GM12878 (cell line): ENCODE results near the gene SLAIN2. TPM values are rescaled to one million over a fixed set of nuclear protein-coding genes. Genes with fewer than 3 reads are reported as not detected.

Experiments used
- ATAC-seq: fragments of 200-7000 bp; cut with Tn5 transposase; 3 replicates; pipeline ENCODE4 v1.9.1; 2020; ENCODE audit warnings: mild to moderate bottlenecking, moderate library complexity
- BruUV-seq: library from RNA; stranded (reverse); fragments of 400-500 nt; replicated peaks from 2 replicates; lab custom pipeline; 2021; lab: Mats Ljungman, UMichigan
- CTCF ChIA-PET: fragments of 300-600 bp; sonication (Branson Sonifier 250); formaldehyde crosslinking; extraction: SDS; loops from one replicate; lab custom pipeline; 2021; ENCODE audit warnings: inconsistent platforms; lab: Yijun Ruan, JAX
- POLR2A ChIA-PET: fragments of 350-600 bp; formaldehyde crosslinking; extraction: SDS; loops from one replicate; lab custom pipeline; 2021; ENCODE audit warnings: inconsistent platforms; lab: Charles Lee
- RAD21 ChIA-PET: fragments of 300-600 bp; sonication (Branson Sonifier 250); formaldehyde crosslinking; loops from one replicate; lab custom pipeline; 2023; ENCODE audit warnings: antibody characterized with exemption; ENCODE audit not compliant: unreplicated experiment; lab: Charles Lee
- SMC1A ChIA-PET: fragments of 300-600 bp; sonication (Branson Sonifier 250); formaldehyde crosslinking; loops from one replicate; lab custom pipeline; 2023; ENCODE audit not compliant: unreplicated experiment, uncharacterized antibody; lab: Charles Lee
- DNase-seq: peaks from one replicate; pipeline ENCODE4 v3.0.0-alpha.2; 2011; ENCODE audit warnings: low read depth, low spot score
- FAIRE-seq: peaks from 3 replicates; lab custom pipeline; 2011; peaks lifted over from hg19 to GRCh38; lab: Jason Lieb, UNC
- H2AFZ ChIP-seq: 2 replicates; pipeline ENCODE4 v1.6.0; 2011; ENCODE audit warnings: low read depth, low read length, control low read depth; ENCODE audit not compliant: control insufficient read depth
- H3K27ac ChIP-seq: 2 replicates; pipeline ENCODE4 v1.5.1; 2011; ENCODE audit warnings: control low read depth; ENCODE audit not compliant: control insufficient read depth, insufficient read depth
- H3K27me3 ChIP-seq, 2 experiments: replicated peaks in 1 of 2; 2 replicates each; pipeline versions ENCODE4 v1.6.0 to v1.6.1; 2011; ENCODE audit warnings: low read length in 1 of 2; ENCODE audit not compliant: control insufficient read depth in 2 of 2, insufficient read depth in 2 of 2
- H3K36me3 ChIP-seq, 2 experiments: 2 replicates each; pipeline ENCODE4 v1.5.1; 2011; ENCODE audit warnings: low read length in 1 of 2; ENCODE audit not compliant: control insufficient read depth in 2 of 2, insufficient read depth in 2 of 2
- H3K4me1 ChIP-seq: 2 replicates; pipeline ENCODE4 v1.6.1; 2011; ENCODE audit warnings: mild to moderate bottlenecking, low read length, moderate library complexity, mixed read lengths; ENCODE audit not compliant: control insufficient read depth, insufficient read depth
- H3K4me2 ChIP-seq: 2 replicates; pipeline ENCODE4 v1.6.0; 2011; ENCODE audit warnings: control low read depth; ENCODE audit not compliant: control insufficient read depth, insufficient read depth
- H3K4me3 ChIP-seq: fragments of 200-600 bp; sonication (generic); 2 replicates; pipeline ENCODE4 v1.5.1; 2016
- H3K79me2 ChIP-seq: 2 replicates; pipeline ENCODE4 v1.6.0; 2011; ENCODE audit warnings: low read length; ENCODE audit not compliant: control insufficient read depth, insufficient read depth
- H3K9ac ChIP-seq: 2 replicates; pipeline ENCODE4 v1.8.0; 2011; ENCODE audit warnings: low read length, control low read depth, mixed read lengths; ENCODE audit not compliant: control insufficient read depth, insufficient read depth
- H3K9me3 ChIP-seq: replicated peaks from 3 replicates; pipeline ENCODE4 v1.5.1; 2011; ENCODE audit warnings: mild to moderate bottlenecking, low read length; ENCODE audit not compliant: control insufficient read depth, insufficient read depth
- H4K20me1 ChIP-seq: 2 replicates; pipeline ENCODE4 v1.6.0; 2011; ENCODE audit not compliant: control insufficient read depth, insufficient read depth
- BCL11A ChIP-seq: IDR thresholded peaks from 2 replicates; pipeline ENCODE4 v1.6.1; 2011; ENCODE audit warnings: low read depth, low read length
- DPF2 ChIP-seq: fragments of 450-650 bp; IDR thresholded peaks from 2 replicates; pipeline ENCODE4 v1.6.1; 2017; ENCODE audit warnings: mild to moderate bottlenecking
- FOXK2 ChIP-seq: fragments of 450-650 bp; IDR thresholded peaks from 2 replicates; pipeline ENCODE4 v1.6.1; 2017; ENCODE audit warnings: mild to moderate bottlenecking, moderate library complexity
- MTA2 ChIP-seq: fragments of 450-650 bp; IDR thresholded peaks from 2 replicates; pipeline ENCODE4 v1.6.1; 2016; ENCODE audit warnings: low read depth, mild to moderate bottlenecking, moderate library complexity
- NBN ChIP-seq: fragments of 450-650 bp; IDR thresholded peaks from 2 replicates; pipeline ENCODE4 v1.6.1; 2016
- NFYB ChIP-seq: IDR thresholded peaks from 2 replicates; pipeline ENCODE4 v1.6.1; 2011; ENCODE audit warnings: low read depth, mild to moderate bottlenecking, low read length, improper control_type of control experiment, moderate library complexity; ENCODE audit not compliant: insufficient read depth
- PBX3 ChIP-seq: IDR thresholded peaks from 2 replicates; pipeline ENCODE4 v1.6.1; 2011; ENCODE audit warnings: mild to moderate bottlenecking, low read depth, low read length, moderate library complexity; ENCODE audit not compliant: insufficient replicate concordance
- PML ChIP-seq: IDR thresholded peaks from 2 replicates; pipeline ENCODE4 v1.6.1; 2012; ENCODE audit warnings: low read length, inconsistent platforms
- POLR2AphosphoS2 ChIP-seq: IDR thresholded peaks from 2 replicates; pipeline ENCODE4 v1.6.1; 2011; ENCODE audit warnings: low read depth, mild to moderate bottlenecking, low read length, improper control_type of control experiment, moderate library complexity
- POLR2AphosphoS5 ChIP-seq: IDR thresholded peaks from 2 replicates; pipeline ENCODE4 v1.6.1; 2011; ENCODE audit warnings: mild to moderate bottlenecking, low read length, inconsistent platforms
- SIX5 ChIP-seq: IDR thresholded peaks from 2 replicates; pipeline ENCODE4 v1.6.1; 2011; ENCODE audit warnings: mild to moderate bottlenecking, low read depth, low read length, moderate library complexity; ENCODE audit not compliant: severe bottlenecking
- ZNF207 ChIP-seq: fragments of 450-650 bp; IDR thresholded peaks from 2 replicates; pipeline ENCODE4 v1.6.1; 2014; ENCODE audit warnings: antibody characterized with exemption, mild to moderate bottlenecking, borderline replicate concordance
- ZNF622 ChIP-seq: fragments of 450-650 bp; IDR thresholded peaks from 2 replicates; pipeline ENCODE4 v1.6.1; 2017; ENCODE audit warnings: mild to moderate bottlenecking, inconsistent platforms
- WGBS: methylation state at CpG from one replicate; pipeline ENCODE4 v1.1.6; 2016; ENCODE audit warnings: low lambda C conversion rate; ENCODE audit not compliant: insufficient replicate concordance, insufficient coverage; ENCODE audit errors: missing lambda C conversion rate; 5-methylcytosine and 5-hydroxymethylcytosine counted together
- in situ Hi-C: fragments of 300-500 bp; cut with MboI; formaldehyde crosslinking; loops from 9 replicates; pipeline ENCODE4 v1.14.3; 2018; ENCODE audit warnings: mixed read lengths
- intact Hi-C: fragments of 100-400 bp; cut with micrococcal nuclease; formaldehyde crosslinking; loops from one replicate; pipeline ENCODE4 v1.14.2; 2022; ENCODE audit not compliant: unreplicated experiment
- polyA plus RNA-seq, 11 experiments: library from polyadenylated mRNA; depleted of rRNA in 4 of 11; unstranded in 6 of 11; stranded (reverse) in 5 of 11; fragments of >200 nt; fragmentation: Nextera tagmentation in 4 of 11; fragmentation: Illumina TruSeq in 1 of 11; extraction: Ambion mirVana in 4 of 11; extraction: Trizol in 1 of 11; gene quantifications; 1 replicate in 1 of 11; 2 replicates in 10 of 11; pipeline versions ENCODE4 v1.2.1 to v1.2.3, GENCODE V29; 2011 to 2016; ENCODE audit warnings: inconsistent platforms in 2 of 11, missing spikeins in 2 of 11, low read depth in 1 of 11
- total RNA-seq, 4 experiments: library from RNA; depleted of rRNA in 3 of 4; stranded (reverse); fragments of >200 nt in 3 of 4; fragmentation: Illumina TruSeq in 1 of 4; extraction: Trizol in 1 of 4; gene quantifications; 2 replicates each; pipeline versions ENCODE4 v1.2.1 to v1.2.3, GENCODE V29; 2013 to 2021
- TF ChIP-seq, protein P1 (sequence below): fragments of 450-650 bp; formaldehyde crosslinking; IDR thresholded peaks from 2 replicates; pipeline ENCODE4 v1.4.0; 2022; ENCODE audit warnings: mild to moderate bottlenecking, moderate library complexity
- TF ChIP-seq, protein P2 (sequence below): IDR thresholded peaks from 2 replicates; pipeline ENCODE4 v1.6.1; 2012; ENCODE audit warnings: low read length, inconsistent platforms
- TF ChIP-seq, protein P3 (sequence below): fragments of 450-650 bp; conservative IDR thresholded peaks from 2 replicates; pipeline ENCODE4 v1.6.1; 2017; ENCODE audit warnings: mild to moderate bottlenecking, moderate library complexity

SLAIN2 gene
- total and polyA plus RNA-seq, 10 of the 15 experiments (the other 5 are each of a cell fraction or from before 2014, with no cell fraction given) = 4.3 to 96.6 (median 25.4) TPM

GRCh38 chr4:48400416-48400815, 59.1 kb downstream of the SLAIN2 start:
- H3K79me2 ChIP-seq = no peaks in the 10 kb centered on the region
- WGBS = 87% methylated on average over 5 of the region's 6 CpGs
- no peaks in the 10 kb centered on the region for H3K4me1 ChIP-seq
- no TSS peak for BruUV-seq
- H2AFZ ChIP-seq = no peak overlapping the region
- POLR2A ChIA-PET = no interaction called here
- CTCF ChIA-PET = interaction anchor here (0.8 to 1.2 kb wide), 2 partner anchors 25 to 85 kb away, joined by 3 read pairs; no protein-coding TSS in a partner anchor
- TF ChIP-seq NFYB (no peak), DPF2 (no peak), PML (no peak), POLR2AphosphoS2 (no peak), ZNF622 (no peak), BCL11A (no peak), PBX3 (no peak), FOXK2 (no peak), POLR2AphosphoS5 (no peak), ZNF207 (no peak), NBN (no peak), MTA2 (no peak), SIX5 (no peak)
- TF ChIP-seq, protein P1, sequence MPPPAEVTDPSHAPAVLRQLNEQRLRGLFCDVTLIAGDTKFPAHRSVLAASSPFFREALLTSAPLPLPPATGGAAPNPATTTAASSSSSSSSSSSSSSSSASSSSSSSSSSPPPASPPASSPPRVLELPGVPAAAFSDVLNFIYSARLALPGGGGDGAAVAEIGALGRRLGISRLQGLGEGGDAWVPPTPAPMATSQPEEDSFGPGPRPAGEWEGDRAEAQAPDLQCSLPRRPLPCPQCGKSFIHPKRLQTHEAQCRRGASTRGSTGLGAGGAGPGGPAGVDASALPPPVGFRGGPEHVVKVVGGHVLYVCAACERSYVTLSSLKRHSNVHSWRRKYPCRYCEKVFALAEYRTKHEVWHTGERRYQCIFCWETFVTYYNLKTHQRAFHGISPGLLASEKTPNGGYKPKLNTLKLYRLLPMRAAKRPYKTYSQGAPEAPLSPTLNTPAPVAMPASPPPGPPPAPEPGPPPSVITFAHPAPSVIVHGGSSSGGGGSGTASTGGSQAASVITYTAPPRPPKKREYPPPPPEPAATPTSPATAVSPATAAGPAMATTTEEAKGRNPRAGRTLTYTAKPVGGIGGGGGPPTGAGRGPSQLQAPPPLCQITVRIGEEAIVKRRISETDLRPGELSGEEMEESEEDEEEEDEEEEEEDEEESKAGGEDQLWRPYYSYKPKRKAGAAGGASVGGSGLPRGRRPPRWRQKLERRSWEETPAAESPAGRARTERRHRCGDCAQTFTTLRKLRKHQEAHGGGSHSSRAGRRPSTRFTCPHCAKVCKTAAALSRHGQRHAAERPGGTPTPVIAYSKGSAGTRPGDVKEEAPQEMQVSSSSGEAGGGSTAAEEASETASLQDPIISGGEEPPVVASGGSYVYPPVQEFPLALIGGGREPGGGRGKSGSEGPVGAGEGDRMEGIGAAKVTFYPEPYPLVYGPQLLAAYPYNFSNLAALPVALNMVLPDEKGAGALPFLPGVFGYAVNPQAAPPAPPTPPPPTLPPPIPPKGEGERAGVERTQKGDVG (CRISPR knock-in tag) = no peak
- TF ChIP-seq, protein P2, sequence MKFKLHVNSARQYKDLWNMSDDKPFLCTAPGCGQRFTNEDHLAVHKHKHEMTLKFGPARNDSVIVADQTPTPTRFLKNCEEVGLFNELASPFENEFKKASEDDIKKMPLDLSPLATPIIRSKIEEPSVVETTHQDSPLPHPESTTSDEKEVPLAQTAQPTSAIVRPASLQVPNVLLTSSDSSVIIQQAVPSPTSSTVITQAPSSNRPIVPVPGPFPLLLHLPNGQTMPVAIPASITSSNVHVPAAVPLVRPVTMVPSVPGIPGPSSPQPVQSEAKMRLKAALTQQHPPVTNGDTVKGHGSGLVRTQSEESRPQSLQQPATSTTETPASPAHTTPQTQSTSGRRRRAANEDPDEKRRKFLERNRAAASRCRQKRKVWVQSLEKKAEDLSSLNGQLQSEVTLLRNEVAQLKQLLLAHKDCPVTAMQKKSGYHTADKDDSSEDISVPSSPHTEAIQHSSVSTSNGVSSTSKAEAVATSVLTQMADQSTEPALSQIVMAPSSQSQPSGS = no peak
- TF ChIP-seq, protein P3, sequence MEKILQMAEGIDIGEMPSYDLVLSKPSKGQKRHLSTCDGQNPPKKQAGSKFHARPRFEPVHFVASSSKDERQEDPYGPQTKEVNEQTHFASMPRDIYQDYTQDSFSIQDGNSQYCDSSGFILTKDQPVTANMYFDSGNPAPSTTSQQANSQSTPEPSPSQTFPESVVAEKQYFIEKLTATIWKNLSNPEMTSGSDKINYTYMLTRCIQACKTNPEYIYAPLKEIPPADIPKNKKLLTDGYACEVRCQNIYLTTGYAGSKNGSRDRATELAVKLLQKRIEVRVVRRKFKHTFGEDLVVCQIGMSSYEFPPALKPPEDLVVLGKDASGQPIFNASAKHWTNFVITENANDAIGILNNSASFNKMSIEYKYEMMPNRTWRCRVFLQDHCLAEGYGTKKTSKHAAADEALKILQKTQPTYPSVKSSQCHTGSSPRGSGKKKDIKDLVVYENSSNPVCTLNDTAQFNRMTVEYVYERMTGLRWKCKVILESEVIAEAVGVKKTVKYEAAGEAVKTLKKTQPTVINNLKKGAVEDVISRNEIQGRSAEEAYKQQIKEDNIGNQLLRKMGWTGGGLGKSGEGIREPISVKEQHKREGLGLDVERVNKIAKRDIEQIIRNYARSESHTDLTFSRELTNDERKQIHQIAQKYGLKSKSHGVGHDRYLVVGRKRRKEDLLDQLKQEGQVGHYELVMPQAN = no peak
- DNase-seq (no peak), FAIRE-seq (no peak), ATAC-seq (no peak)
- no peak overlapping the region for H3K27ac ChIP-seq
- RAD21 ChIA-PET = interaction anchor here (0.5 kb wide), 1 partner anchor 559 kb away, joined by 3 read pairs; no protein-coding TSS in a partner anchor
- intact Hi-C loops (no loop called here), in situ Hi-C loops (no loop called here)
- no peak overlapping the region for H3K9ac ChIP-seq
- H3K4me2 ChIP-seq = no peak overlapping the region
- SMC1A ChIA-PET = interaction anchor here (0.8 to 1.3 kb wide), 2 partner anchors 8 to 19 kb away, joined by 3 to 4 read pairs; no protein-coding TSS in a partner anchor
- H3K4me3 ChIP-seq = no peak overlapping the region
- H3K36me3 ChIP-seq = peaks cover 6 to 7% of the 10 kb centered on the region in 2 experiments
- no peaks in the 10 kb centered on the region for H3K27me3 ChIP-seq
- no peaks in the 10 kb centered on the region for H4K20me1 ChIP-seq
- no peaks in the 10 kb centered on the region; the same call in 2 of the 3 replicates for H3K9me3 ChIP-seq
